ENCODE data around the gene HOXA10.

Gene HOXA10

GRCh38 chr7:27179030-27179429, 4.9 kb upstream of the HOXA10 start:
- DNase-seq = no peak

DNA sequence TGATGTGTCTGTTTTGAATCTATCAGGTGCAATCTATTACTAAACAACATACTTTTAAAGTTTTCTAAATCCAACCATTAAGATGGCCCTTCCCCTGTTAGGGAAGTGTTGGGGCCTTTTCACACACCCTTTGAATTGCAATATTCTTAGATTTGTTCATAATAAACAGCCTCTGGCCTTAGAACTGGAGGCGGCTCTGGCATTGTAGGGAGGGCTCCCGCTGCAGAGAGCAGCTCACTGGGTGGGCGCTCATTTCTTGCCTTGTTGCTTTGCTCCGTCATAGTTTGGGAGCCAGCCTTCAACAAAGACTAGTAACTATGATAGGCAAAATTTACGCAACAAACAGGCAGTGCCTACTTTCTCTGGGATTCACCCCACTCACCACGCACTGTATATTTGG, 4.2 kb upstream of the HOXA10 start:
- DNase-seq = no peak

DNA sequence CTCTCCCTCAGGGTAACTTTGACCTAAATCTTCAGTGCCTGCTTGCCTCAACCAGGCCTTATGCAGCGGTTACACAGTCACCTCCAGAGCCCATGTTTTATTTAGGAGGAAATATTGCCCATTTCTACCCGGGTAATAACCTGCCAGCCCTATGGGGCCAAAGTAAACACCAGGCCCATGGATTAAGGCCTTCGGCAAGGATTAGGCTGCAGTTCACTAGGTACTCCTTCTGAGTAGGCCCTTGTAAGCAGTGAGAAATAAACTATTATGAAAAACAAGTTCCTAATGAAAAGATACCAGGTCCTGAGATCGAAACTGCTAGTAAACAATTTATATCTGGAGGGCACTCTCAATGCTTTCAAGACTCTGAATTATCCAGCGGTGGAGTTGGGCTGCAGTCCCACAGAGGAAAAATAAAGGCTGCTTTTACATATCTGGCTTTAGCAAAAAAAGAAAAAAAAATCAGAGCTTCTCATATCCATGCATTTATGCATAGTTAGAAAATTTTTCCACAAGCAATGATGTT, 3.7 kb upstream of the HOXA10 start:
- no peak for DNase-seq

GRCh38 chr7:27176962-27177794, 3.1 kb upstream of the HOXA10 start:
- DNase-seq = no peak

- DNase-seq = no peak
These were observed 2.4 kb upstream of the HOXA10 start for GRCh38 chr7:27176524-27176845.

GRCh38 chr7:27175626-27176523, 1.8 kb upstream of the HOXA10 start:
- DNase-seq = no peak

- DNase-seq = peak; percentile 75
These were observed 930 bp upstream of the HOXA10 start for GRCh38 chr7:27174874-27175625.

DNA sequence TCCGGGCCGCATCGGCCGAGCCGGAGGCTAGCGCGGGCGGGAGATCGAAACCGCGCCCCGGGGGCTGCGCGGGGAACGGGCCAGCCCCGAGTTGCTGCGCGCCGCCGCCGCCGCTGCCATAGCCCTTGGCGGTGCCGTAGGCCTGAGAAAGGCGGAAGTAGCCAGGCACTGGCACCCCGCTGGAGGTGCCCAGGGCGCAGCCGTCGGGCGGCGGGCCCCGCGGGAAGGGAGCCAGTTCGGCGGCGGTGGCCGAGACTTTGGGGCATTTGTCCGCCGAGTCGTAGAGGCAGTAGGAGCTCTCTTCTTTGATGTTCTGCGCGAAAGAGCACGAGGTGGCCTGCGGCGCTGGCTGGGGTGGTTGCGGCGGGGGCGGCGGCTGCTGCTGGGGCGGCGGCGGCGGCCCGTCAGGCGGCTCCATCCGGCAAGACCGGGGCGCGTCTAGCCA, 587 bp downstream of the HOXA10 start:
- peak; percentile 9 for DNase-seq

GRCh38 chr7:27172823-27173510, 1.2 kb downstream of the HOXA10 start:
- peak; percentile 62 for DNase-seq

DNA sequence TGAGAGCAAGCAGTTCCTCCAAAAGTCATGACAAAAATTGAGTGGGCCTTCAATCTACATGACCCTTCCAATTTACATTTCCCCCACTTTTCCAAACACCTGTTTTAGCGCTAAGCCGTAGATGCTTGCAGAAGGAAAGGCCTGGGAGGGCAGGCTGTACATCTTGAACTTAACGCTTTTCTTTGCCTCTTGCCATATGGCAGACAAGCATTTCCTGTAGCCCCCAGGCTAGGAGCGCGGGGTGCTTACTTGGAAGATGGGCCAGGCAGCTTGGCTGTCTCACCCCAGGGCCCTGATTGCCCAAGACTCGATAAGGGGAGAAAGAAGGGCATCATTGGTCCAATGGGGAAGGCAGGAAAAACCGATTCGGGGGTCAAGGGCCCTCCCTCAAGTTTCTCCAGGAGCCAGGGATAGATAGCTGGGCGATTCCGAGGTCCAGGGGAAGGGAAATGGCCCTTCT, 1.8 kb downstream of the HOXA10 start:
- peak; percentile 36 for DNase-seq

DNA sequence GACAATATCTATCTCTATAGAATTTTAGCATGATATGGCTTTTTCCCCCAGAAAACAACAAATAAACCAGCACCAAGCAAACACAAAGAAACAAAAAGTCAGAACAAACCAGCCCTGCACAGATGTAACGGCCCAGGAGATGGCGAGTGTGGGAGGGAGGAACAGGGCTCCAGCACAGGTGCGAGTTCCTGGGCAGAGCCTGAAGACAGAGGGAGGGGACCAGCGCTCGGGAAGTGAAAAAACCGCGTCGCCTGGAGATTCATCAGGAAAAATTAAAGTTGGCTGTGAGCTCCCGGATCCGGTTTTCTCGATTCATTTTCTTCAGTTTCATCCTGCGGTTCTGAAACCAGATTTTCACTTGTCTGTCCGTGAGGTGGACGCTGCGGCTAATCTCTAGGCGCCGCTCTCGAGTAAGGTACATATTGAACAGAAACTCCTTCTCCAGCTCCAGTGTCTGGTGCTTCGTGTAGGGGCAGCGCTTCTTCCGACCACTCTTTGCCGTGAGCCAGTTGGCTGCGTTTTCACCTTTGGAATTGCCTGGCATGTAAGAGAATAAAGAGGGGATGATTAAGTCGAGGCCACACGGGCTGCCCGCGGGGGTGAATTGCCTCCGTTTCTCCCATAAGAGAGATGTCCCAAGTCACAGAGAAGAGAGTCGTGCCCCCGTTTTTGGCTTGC, 2.3 kb downstream of the HOXA10 start:
- peak; percentile 91 for DNase-seq

DNA sequence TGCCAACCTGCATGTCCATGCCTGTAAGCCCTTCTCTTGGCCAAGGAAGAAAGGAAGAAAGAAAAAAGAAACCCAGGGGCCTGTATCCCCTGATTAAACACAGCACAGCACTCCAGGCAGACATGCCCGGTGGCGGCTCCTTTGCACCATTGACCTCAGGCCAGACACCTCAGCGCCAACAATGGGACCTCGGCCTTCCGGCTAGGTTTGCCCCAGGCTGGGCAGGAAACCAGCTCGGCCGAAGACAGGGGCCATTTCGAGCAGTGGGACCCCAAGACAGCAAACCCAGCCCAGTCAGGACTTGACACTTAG, 2.8 kb downstream of the HOXA10 start:
- peak; percentile 76 for DNase-seq

- DNase-seq = no peak
These were observed 3.4 kb downstream of the HOXA10 start for GRCh38 chr7:27170426-27171324.

GRCh38 chr7:27169658-27170425, 4.3 kb downstream of the HOXA10 start:
- peak; percentile 87 for DNase-seq

- peak; percentile 72 for DNase-seq
These were observed 5.7 kb downstream of the HOXA10 start for GRCh38 chr7:27168265-27168947.

- no peak for DNase-seq
These were observed 6.2 kb downstream of the HOXA10 start for GRCh38 chr7:27167916-27168264.

GRCh38 chr7:27166531-27167505, 7.3 kb downstream of the HOXA10 start:
- DNase-seq = peak; percentile 76

DNA sequence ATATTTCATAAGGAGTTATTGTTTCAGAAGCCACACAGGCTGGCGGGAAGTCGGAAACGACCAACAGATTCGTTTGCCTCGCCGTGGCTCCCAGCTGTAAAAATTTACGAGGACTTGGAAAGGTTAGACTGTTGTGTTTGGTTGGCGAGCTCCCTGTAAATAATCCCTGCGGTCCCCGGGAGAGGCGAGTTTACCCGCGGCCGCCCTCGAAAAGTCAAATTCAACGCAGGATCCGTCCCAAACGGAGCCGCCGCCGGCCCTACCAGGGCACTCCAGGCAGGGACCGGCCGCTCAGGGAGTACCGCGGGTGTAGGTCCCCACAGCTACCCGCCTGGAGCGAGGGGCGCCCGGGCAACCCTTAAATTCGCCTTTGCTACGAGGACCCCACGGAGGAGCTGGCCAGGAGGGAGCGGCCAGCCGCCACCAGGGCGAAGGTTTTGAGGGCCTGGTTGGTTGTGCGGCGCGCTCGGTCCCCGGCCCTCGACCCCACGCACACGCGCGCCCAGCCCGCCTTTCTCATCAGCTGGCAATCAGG, 8.1 kb downstream of the HOXA10 start:
- DNase-seq = no peak

All from NCI-H510A treated with DMSO at 0.1 percent for 48 hours (cell line).